ENCODE data around the gene PRTN3.

Gene PRTN3, protein sequence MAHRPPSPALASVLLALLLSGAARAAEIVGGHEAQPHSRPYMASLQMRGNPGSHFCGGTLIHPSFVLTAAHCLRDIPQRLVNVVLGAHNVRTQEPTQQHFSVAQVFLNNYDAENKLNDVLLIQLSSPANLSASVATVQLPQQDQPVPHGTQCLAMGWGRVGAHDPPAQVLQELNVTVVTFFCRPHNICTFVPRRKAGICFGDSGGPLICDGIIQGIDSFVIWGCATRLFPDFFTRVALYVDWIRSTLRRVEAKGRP

DNA sequence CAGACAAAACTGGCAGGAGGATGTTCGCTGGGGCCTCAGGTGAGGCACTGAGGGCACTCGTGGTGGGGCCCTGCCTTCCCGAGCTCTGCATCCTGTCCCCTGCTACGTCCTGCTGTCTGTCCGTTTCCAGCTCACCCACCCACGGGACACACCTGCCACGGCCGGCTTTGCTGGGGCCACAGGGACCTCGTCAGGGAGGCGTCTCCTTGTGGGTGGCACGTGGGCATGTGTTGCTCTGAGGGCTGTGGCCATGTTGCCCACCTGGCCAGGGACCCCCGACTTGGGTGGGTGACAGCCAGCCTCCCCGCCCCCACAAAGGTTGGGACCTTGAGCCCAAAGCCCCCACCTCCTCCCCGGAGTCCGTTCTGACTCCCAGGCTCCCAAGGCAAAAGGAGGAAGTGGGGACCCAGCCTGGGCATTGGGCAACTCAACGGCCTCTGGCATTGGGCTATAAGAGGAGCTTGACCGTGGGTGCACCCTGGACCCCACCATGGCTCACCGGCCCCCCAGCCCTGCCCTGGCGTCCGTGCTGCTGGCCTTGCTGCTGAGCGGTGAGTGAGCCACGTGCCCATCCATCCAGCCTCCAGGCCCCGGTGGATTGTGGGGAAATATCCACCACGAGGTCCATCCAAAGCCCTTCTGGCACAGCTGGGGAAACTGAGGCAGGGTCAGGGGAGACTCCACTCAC lies at the start of gene PRTN3:
TSS of gene PRTN3 (plus strand) at position 481 of the 688 bp plus-strand sequence. CDS start at position 491, 10 bp downstream.
- DNase-seq (ENCODE audit: low read depth) = no peak

DNA sequence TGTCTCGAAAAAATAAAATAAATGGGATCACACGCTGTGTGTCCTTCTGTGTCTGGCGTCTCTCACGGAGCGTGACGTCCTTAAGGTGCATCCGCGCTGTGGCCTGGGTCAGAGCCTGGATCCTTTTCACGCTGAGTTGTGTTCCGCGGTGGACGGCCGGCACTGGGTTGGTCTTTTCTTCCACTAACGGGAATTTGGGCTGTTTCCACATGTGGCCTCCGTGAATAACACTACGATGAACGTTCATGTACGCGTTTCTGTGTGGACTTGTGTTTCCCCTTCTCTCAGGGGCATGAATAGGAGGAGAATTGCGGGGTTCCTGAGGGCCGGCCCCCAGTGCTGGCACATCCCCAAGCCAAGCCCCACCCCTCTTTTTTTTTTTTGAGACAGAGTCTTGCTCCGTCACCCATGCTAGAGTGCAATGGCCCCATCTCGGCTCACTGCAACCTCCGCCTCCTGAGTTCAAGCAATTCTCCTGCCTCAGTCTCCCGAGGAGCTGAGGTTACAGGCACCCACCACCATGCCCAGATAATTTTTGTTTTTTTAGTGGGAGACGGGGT lies 49.7 kb upstream of the PRTN3 start:
- DNase-seq (ENCODE audit: low read depth) = no peak

DNA sequence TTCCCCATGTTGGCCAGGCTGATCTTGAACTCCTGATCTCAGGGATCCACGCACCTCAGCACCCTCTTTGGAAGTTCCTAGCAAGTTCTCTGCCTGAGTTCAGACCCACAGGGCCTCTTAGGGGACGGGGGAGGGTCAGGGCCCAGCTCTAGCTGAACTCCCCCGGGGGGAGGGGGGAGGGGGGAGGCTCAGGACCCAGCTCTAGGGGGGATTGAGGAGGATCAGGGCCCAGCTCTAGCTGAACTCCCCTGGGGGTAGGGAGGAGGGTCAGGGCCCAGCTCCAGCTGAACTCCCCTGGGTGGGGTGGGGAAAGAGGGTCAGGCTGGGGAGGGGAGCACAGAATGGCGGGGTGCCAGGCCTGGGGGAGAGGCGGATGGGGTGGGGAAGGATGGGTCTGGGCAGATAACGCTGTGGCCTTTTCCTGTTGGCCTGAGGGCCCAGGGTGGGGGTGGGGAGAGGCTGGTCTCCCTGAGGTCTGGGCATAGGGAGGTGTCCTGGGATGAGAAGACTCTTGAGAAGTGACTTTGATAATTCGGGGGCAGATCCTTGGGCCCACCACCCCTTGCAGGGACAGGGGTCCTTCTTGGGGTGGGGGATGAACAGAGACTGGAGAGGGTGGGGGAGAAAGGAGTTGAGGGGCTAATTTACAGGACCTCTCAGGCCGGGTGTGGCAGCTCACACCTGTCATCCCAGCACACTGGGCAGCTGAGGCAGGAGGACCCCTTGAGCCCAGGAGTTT lies 49.1 kb upstream of the PRTN3 start:
- DNase-seq (ENCODE audit: low read depth) = no peak

DNA sequence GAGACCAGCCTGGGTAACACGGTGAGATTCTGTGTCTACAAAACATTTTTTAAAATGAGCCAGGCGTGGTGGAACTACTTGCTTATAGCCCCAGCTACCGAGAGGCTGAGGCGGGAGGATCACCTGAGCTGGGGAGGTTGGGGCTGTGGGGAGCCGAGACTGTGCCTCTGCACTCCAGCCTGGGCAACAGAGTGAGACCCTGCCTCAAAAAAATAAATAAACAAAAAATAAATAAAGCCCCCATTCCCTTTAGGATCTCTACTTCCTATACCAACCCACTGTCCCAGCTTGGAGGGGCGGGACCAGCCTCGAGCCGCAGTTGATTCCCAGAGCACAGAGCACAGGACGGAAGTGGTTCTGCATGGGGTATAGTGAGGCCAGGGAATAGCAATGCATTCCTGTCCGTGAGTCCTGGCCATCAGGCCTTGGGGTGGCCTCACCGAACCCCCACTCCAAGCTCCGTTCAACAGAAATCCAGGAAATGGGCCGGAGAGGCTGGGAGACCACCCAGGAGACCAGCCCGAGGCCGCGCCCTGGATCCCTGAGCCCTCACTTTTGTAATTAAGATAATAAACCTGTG lies 48.4 kb upstream of the PRTN3 start:
- DNase-seq (ENCODE audit: low read depth) = no peak

DNA sequence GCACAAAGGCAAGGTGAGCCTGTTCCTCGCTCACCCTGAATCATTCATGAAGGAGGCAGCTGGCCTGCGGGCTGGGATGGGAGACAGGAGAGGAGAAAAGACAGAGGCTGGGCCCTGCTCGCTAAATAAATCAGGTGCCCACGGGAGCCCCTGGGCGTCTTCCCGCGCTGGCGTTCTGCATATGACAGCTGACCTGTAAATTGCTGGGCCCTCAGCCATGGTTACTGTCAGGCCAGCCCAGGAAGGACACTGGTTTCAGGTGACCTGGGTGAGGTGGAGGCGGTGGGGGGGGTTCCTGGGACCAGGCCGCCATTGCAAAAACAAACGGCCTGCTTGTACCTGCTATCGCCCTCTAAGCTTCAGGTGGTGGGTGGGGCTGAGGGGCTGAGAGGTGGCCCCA lies 47.0 kb upstream of the PRTN3 start:
- DNase-seq (ENCODE audit: low read depth) = no peak

DNA sequence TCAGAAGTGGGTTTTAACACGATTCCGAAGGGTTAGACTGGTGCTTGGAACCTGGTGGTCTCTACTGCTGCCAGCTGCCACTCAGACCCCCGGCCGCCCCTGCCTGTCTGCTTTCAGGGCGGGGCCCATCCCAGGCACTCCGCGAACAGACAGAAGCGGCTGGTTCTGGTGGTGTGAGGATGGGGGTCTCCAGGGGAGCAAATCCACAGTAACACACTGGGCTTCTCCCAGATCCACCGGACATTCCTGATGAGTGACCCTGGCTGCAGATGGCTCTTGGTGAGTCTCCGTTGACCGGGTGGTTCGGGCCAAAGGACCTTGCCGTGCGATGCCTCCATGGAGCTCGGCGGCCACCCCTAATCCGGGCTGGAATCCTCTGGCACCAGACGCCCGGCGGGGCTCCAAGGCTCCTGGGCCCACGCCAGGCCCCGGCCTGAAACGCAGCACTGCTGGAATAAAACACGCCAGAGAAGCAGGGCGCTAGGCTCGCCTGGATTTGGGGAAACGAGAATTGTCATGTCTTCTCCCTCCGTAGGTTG lies 45.7 kb upstream of the PRTN3 start:
- DNase-seq (ENCODE audit: low read depth) = no peak

DNA sequence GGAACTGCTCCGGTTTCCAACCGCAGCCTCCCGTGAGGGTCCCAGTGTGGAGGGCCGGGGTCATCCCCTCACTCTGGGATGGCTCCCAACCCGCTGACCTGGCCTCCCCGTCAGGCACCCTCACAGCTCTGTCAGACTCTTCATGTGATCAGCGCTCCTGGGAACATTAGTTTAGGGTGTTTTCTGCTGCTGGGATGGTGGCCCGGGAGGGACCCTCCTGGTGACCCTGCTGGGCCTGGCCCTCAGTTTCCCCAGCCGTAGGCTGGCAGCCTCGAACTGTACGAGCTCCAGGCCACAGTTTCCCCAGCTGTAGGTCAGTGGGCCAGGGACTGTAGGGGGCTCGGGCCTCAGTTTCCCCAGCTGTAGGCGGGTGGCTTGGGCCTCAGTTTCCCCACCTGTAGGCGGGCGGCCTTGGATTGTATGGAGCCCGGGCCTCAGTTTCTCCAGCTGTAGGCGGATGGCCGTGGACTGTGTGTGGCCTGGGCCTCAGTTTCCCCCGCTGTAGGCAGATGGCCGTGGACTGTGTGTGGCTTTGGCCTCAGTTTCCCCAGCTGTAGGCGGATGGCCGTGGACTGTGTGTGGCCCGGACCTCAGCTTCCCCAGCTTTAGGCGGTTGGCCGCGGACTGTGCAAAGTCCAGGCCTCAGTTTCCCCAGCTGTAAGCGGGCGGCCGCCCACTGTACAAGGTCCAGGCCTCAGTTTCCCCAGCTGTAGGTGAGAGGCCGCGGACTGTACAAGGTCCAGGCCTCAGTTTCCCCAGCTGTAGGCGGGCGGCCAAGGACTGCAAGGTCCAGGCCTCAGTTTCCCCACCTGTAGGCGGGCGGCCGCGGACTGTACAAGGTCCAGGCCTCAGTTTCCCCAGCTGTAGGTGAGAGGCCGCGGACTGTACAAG lies 44.9 kb upstream of the PRTN3 start:
- DNase-seq (ENCODE audit: low read depth) = no peak

DNA sequence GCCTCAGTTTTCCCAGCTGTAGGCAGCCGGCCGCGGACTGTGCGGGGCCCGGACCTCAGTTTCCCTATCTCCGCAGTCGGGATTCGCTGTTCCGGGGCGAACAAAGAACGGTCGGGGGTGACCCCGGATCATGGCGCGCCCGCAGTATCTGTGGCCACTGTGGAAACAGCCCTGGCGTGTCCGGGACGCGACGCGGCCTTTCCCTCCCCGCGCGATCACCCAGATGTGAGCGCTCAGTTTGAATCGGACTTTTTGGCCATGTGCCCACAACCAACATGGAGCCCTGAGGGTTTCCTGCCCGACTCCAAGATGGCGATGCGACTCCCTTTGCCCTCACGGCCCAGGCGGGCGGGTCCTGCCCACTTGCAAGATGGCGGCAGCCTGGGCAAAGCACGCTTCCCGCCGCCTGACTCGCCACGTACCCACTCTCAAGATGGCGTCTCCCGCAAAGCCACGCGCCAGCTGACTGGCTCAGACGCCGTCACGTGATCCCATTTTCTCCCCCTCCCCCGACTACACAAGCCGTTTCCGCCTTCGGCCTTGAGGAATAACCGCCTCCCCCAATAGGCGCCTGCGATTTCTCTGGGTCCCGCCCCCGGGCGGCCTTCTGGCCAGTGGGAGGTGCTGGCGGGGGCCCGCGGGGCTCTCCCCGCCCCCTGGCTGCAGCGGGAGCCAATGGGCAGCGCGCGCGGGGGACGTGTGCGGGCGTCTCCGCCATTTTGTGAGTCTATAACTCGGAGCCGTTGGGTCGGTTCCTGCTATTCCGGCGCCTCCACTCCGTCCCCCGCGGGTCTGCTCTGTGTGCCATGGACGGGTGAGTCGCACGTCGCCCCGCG lies 43.9 kb upstream of the PRTN3 start, which contains the start of gene PTBP1:
TSS of gene PTBP1 (plus strand) at position 761 of the 836 bp plus-strand sequence. CDS start at position 807, 46 bp downstream.
- DNase-seq (ENCODE audit: low read depth) = peak; percentile 97

DNA sequence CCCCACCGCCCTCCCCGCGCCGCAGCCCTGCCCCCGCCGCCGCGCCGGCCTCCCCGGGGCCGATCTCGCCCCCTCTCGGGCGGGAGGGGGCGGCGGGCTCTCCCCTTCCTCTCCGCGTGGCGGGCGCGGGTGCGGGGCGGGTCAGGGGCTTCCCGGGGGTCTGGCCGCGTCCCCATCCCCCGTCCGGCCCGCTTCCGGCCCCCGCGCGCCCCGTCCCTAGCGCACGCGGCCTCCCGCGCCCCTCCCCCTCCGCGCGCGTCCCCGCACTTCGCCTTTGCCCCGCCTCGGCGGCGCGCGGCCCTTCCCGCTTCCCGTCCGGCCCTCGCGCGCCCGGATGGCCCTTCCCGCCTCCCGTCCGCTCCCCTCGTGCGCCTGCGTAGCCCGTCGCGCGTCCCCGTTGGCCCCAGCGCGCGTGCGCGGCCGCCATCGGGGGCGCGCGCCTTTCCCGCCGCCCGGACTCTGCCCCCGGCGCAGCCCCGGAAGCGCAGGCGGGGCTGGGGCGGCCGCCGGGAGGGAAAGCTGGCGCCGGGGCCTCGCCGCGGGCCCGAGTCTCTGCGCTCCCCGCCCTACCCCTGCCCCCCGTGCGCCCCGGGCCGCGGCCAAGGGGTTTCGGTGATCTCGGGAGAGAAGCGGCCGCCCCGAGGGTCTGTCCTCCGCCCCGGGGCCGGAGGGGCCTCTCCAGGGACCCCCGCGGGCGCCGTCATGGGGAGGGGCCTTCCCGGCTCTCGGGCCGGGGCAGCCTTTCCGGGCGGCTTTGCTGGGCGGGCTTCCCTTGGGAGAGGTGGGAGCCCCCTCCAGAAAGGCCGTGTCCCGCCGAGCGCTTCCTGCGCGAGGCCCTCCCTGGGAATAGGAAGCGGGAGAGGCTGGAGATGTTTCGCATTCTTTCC lies 43.0 kb upstream of the PRTN3 start:
- DNase-seq (ENCODE audit: low read depth) = peak; percentile 82

DNA sequence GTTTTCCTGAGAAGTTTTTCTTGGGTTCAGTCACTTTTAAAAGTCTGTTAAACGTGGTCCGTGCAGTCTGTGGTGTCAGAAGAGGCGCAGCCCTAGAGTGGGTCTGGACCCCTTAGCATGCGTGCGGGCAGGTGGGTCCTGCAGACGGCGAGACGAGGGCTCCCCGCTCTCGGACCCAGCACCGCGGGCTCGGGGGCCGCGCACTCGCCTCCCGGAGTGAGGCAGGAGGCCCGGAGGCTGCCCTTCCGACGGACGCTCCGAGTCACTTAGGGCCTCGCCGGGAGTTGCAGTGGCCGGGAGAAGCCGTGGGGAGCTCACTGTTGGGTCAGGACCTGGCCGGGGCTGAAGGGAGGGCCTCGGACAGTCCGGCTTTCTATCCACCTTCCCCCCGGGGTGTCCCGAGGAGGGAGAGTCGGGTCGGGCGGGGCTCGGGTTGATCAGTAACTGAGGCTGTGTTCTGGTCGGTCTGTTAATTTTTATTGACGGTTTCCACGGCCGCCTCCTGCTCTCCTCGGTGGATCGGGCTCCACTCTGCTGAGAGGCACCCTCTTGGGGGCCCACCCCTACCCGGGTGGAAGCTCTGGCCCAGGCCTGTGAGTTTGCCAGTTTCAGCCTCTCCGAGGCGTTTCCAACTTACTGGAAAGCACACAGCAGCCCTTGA lies 42.3 kb upstream of the PRTN3 start:
- no peak for DNase-seq (ENCODE audit: low read depth)

DNA sequence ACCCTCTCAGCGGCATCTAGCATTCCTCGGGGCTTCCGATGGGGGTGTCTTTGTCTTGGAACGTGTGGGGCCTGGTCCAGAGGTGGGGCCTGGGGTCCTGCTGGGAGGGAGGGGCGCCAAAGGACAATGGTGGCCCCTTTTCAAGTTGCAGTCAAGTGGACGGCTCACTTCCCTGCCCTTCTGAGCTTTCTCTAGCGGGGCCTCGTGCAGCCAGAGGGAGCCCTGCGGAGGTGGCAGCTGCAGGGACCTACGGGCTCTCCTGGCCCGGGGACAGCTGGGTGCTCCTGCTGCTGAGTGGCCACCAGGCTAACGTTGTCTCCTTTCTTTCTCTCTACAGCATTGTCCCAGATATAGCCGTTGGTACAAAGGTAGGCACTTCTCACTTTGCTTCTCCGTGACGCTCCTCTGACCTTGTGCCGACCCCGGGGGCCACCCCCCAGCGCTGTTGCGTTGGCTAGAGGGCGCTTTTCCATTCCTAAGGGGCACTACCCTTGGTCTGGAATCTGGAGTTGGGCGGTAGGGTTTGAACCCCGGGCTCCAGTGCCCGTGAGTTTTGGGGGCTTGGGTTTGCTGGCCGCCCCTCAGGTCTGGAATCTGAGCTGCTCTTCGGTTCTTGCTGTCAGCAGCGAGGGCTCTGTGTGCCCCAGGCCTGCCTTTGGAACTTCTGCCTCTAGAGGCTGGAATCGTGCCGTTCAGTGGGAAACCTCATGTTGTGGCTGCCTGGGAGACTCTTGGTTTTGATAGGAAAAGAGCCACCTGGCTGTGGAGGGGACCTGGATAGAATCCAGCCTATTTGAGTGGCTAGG lies 41.5 kb upstream of the PRTN3 start:
- DNase-seq (ENCODE audit: low read depth) = no peak

DNA sequence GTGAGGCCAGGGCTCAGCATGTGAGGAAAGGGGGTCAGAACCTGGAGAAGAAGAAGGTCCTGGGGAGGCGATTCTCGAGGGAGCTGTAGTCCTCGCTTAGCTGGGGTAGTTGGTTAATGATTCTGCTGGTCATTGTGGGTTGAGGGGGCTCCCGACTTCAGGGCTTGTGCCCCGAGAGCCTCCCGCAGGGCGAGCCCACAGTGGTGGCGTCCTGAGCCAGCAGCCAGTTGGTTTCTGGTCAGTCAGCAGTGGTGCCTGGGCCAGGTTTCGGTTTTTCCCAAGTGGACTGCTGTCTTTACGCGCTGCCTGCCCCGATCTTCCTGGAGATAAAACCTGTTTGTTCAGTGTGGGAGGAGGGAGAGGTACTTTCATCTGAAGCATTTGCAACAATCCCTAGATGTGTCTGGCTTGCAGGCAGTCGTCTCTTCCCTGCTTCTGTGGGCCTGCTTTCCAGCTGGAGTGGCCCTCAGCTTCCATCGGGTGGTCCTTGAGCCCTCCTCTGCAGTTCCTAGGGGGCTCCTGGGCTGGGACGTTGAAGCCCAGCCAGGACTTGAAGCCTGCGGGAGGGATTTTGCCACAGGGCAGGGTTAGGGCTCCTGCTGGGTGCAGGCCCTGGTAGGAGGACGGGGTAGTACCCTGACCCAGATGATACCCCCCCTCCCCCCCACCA lies 40.3 kb upstream of the PRTN3 start:
- no peak for DNase-seq (ENCODE audit: low read depth)

DNA sequence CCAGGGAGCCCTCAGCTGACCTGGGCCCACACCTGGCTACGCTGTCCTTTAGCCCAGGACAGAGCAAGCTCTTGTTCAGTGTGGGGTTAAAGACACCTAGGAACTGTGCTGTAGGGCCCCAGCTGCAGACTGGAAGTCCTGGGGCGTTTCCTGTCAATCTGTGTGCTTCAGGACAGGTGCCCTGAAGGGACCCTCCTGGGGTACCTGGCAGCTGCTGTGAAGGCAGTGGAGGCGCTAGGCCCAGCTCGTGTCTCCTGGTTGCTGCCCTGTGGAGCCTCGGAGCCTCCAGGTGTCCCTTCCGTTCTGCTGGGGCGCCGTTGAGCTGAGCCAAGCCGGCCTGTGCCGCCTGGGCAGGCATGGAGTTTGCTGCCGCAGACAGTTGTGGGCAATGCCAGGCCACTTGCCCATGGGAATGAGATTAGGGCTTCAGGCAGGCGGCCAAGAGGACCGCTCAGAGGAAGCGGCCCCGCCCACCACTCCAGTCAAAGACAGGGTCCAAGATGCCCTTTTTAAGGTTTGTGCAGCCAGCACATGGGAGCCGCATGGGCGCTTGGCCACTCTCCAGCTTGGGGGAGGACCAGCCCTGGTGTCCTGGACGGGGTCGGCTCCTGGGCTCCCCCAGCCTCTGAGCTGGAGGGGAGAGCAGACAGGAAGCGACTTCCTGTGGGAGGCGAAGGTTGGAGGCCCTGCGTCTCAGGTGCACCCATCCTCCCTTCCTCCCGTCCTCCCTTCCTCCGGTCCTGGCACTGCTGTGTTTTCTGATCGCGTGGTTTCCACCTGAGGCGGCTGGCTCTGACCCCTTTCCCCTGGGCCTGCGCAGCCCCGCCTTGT lies 39.6 kb upstream of the PRTN3 start:
- DNase-seq (ENCODE audit: low read depth) = no peak

DNA sequence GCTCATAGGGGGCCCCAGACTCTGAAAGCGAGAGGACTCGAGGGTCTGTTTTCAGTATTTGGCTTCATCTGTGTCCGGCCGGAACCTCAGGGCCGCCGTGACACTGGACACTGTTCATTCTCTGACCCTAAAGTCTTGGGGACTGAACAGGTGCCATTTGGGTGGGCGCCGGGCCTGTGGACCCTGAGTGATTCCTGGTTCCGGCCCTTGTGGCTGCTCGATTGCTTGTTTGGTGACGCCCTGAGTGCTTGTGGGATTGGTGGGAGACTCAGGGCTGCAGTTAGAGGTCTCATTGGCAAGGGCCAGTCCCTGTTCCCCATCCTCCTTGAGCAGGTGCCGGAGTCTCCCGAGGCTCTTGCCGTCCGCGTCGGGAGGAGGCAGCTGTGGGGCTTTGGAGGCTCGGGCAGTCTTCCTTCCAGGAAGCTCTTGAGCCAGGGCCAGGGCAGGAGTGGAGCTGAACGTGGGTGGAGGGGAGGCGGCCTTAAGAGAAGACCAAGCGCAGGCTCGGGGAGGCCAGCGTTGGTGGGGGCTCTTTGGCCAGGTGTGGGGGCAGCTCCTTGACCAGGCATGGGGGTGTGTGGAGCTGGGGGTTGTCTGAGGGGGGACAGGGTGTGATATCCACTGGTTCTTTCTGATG lies 38.8 kb upstream of the PRTN3 start:
- DNase-seq (ENCODE audit: low read depth) = no peak

DNA sequence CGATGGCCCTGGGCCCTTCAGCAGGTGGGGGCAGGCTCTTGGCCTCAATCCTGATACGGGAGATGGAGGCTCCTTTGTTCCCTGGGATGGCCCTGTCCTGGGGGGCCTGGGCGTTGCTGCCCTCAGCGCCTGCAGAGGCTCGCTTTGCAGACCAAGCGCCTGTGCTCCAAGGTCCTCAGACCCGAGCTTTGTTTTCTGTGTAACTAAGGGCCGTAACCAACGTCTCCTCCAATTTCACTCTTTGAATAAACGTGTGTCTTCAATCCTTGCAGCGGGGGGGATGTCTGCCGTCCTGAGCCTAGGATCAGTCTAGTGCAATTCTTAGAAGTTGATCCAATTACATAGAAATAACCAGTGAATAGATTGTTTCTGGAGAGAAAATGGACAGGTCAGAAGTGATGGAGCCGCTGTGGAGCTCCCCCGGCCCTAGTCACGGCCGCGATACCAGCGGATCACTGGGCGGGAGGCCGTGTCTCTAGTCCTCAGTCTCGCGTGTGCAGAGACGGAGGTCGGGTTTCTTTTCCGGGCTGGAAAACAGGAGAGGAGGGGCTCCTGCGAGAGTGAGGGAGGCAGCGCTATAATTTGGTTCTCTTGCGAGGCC lies 38.2 kb upstream of the PRTN3 start:
- DNase-seq (ENCODE audit: low read depth) = no peak
